GM12801 (cell line): ENCODE results near the gene PSMB1.

Source experiments
- TF ChIP-seq, protein P1 (sequence below): IDR thresholded peaks from one replicate; pipeline ENCODE4 v1.5.1; 2011; ENCODE audit warnings: control low read depth; ENCODE audit not compliant: insufficient read length; ENCODE audit errors: extremely low read depth

The PSMB1 gene

DNA sequence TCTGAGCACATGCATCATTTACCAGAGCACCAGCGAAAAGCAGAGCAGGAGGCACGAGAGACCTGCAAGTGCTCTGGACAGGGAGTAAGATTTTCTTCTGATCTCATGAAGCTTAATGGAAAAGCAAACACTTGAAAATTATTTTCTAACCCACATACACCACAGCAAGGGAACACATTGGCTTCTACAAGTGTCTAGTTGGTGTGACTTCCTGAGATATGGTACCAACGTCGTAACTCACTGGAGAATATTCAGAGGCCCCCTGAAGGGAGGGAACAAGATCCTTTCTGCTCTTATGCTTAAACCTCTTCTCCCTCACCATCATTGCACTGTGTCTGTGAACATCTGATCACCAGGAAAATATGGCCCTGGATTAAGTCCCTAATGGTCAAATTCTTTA, 48.6 kb downstream of the PSMB1 start:
- TF ChIP-seq, protein P1, sequence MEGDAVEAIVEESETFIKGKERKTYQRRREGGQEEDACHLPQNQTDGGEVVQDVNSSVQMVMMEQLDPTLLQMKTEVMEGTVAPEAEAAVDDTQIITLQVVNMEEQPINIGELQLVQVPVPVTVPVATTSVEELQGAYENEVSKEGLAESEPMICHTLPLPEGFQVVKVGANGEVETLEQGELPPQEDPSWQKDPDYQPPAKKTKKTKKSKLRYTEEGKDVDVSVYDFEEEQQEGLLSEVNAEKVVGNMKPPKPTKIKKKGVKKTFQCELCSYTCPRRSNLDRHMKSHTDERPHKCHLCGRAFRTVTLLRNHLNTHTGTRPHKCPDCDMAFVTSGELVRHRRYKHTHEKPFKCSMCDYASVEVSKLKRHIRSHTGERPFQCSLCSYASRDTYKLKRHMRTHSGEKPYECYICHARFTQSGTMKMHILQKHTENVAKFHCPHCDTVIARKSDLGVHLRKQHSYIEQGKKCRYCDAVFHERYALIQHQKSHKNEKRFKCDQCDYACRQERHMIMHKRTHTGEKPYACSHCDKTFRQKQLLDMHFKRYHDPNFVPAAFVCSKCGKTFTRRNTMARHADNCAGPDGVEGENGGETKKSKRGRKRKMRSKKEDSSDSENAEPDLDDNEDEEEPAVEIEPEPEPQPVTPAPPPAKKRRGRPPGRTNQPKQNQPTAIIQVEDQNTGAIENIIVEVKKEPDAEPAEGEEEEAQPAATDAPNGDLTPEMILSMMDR, result no peak

DNA sequence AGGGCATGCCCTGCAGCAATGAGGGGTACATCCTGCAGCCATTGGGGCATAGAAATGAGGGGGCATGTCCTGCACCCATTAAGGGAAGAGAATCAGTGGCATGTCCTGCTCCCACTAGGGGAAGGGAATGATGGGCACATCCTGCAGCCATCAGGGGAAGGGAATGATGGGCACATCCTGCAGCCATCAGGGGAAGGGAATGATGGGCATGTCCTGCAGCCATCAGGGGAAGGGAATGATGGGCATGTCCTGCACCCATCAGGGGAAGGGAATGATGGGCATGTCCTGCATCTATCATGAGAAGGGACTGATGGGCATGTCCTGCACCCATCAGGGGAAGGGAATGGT, 49.7 kb downstream of the PSMB1 start:
- TF ChIP-seq, protein P1, result no peak

DNA sequence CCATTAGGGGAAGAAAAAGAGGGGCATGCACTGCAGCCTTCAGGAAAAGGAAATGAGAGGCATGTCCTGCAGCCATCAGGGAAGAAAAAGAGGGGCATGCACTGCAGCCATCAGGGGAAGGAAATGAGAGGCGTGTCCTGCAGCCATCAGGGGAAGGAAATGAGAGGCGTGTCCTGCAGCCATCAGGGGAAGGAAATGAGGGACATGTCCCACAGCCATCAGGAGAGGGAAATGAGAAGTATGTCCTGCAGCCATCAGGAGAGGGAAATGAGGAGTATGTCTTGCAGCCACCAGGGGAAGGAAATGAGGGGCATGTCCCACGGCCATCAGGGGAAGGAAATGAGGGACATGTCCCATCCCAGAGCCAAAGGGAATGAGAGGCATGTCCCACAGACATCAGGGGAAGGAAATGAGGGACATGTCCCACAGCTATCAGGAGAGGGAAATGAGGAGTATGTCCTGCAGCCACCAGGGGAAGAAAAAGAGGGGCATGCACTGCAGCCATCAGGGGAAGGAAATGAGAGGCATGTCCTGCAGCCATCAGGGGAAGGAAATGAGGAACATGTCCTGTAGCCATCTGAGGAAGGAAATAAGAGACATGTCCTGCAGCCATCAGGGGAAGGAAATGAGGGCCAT, 52.0 kb downstream of the PSMB1 start:
- TF ChIP-seq, protein P1, result no peak

DNA sequence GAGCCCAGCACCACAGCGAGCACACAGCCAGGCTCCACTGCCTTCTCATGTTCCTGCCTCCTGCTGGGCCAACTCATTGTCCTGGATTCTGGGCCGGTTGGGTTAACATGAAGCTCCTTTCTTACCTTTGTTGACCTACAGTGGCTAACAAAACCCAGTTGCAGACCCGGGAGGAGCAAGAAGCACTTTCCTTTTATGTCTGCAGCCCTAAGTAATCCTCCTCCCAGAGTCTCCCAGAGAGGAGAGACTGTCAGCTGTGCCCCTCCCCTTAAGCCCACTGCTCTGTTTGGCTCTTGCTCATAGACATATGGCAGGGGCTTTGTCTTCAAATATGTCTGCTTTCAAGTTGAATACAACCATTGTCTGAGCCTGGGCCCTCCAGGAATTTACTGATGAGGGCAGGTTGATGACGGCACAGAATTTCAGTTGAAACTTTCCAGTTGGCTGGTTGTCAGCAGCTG, 55.2 kb downstream of the PSMB1 start:
- TF ChIP-seq, protein P1, result no peak

DNA sequence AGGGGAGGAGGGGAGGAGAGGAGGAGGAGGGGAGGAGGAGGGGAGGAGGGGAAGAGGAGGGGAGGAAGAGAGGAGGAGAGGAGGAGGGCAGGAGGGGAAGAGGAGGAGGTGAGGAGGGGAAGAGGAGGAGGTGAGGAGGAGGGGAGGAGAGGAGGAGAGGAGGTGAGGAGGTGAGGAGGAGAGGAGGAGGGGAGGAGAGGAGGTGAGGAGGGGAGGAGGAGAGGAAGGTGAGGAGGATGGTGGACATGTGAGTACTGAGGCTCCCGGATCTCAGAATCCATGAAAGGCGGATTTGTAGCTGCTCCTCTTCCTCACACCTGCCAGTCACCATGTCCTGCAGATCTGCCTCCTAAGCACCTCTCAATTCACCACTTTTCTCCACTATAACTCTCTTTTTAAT, 59.8 kb downstream of the PSMB1 start:
- TF ChIP-seq, protein P1, result no peak

DNA sequence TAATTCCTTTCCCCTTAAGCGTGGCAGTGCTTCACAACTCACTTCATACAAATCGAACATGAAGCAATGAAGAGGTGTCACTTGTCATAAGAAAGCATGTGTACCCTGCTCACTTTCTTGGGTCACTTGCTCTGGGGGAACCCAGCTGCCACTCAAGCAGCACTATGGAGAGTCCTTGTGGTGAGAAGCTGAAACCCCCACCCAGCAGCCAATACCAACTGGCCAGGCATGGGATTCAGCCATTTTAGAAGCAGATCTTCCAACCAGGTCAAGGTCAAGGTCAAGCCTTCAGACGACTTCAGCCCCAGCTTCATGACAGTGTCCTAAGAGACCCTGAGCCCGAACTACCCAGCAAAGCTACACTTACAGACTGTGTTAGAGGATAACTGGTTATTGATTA, 62.8 kb downstream of the PSMB1 start:
- TF ChIP-seq, protein P1, result no peak

DNA sequence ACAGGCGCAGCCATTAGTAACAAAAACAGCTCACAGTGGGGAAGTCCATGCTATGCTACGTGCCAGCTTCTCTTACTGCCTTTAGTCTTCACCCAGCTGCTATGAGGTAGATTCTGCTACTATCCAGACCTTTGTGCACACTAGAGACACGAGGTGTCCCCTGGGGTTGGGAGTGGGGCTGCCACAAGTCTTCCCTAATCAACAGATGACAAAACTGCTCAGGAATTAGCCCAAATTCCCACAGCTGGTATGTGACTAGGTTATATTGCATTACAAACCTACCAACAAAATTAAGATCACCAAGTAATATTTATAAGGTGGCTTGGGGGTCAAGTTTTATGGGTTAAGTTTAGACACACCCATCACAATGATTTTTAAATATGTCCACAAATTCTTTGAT, 63.3 kb downstream of the PSMB1 start:
- TF ChIP-seq, protein P1, result no peak
